Keratinocyte (primary cell): ENCODE results near the gene ST8SIA5.

ENCODE experiments used
- CTCF ChIP-seq, 3 experiments: IDR thresholded peaks in 1 of 3; conservative IDR thresholded peaks in 1 of 3; optimal IDR thresholded peaks in 1 of 3; 2 replicates in 2 of 3; 3 replicates in 1 of 3; pipeline versions ENCODE3 to v1.5.1; 2011; ENCODE audit warnings: low read length in 3 of 3, mild to moderate bottlenecking in 3 of 3, moderate library complexity in 2 of 3, control low read depth in 1 of 3, inconsistent platforms in 1 of 3; ENCODE audit not compliant: insufficient read depth in 2 of 3; ENCODE audit errors: extremely low read depth in 1 of 3
- EZH2 ChIP-seq: IDR thresholded peaks from one replicate; pipeline ENCODE4 v1.6.1; 2012; ENCODE audit warnings: inconsistent platforms, mild to moderate bottlenecking, low read length, moderate library complexity

DNA sequence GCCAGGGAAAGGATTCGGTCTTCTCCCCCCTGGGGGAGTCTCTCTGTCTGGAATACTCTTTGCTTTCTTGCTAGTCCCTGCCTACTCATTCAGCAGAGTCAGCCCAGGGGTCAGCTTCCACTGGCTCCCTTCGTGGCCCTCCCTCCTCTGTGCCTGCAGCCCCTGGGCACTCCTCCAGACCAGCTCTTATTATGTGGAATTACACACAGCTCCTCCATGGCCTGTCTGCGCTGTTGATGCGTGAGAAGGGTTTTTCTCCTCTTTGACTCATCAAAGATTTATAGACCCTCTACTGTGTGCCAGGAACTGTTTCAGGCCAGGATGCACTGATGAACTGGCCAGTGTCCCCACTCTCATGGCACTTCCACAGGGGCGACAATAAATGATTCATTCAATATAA is 44.4 kb downstream of the ST8SIA5 start:
- TF ChIP-seq CTCF (optimal IDR thresholded peaks at IDR 0.05 in 1 of 3, IDR thresholded peaks at IDR 0.05 in 1 of 3, conservative IDR thresholded peaks at IDR 0.05 in 1 of 3; ENCODE audit: extremely low read depth in 1 of 3, insufficient read depth in 2 of 3, low read length in 3 of 3) (no peak), EZH2 (no peak)
